Measurements from ENCODE around the gene BRD4. TPM values are rescaled to one million over a fixed set of nuclear protein-coding genes. Genes with fewer than 3 reads are reported as not detected.

The BRD4 gene
- 10 to 100 TPM in 11 of 12 donors, not detected in 1; 32.9 to 69.3 (median 37.9) TPM for polyA plus RNA-seq (ENCODE audit: insufficient read length in 12 of 12)
- long read RNA-seq, donor 1, partial matches to known transcripts, result 6 of 10 reads
- long read RNA-seq, donor 1, other reads (novel, unspliced or antisense), result 0 of 10 reads
- long read RNA-seq, donor 2, partial matches to known transcripts, result 21 of 22 reads
- long read RNA-seq, donor 2, other reads (novel, unspliced or antisense), result 0 of 22 reads
- long read RNA-seq, donor 3, result 0 reads
- long read RNA-seq, donor 4, partial matches to known transcripts, result 0 of 1 reads
- long read RNA-seq, donor 4, other reads (novel, unspliced or antisense), result 0 of 1 reads
- long read RNA-seq, donor 5, partial matches to known transcripts, result 0 of 2 reads
- long read RNA-seq, donor 5, other reads (novel, unspliced or antisense), result 0 of 2 reads
- long read RNA-seq, donor 6, partial matches to known transcripts, result 0 of 3 reads
- long read RNA-seq, donor 6, other reads (novel, unspliced or antisense), result 0 of 3 reads
- long read RNA-seq, donor 7, partial matches to known transcripts, result 0 of 2 reads
- long read RNA-seq, donor 7, other reads (novel, unspliced or antisense), result 0 of 2 reads
- long read RNA-seq, donor 8, partial matches to known transcripts, result 16 of 19 reads
- long read RNA-seq, donor 8, other reads (novel, unspliced or antisense), result 0 of 19 reads
- long read RNA-seq, donor 9, result 0 reads
- long read RNA-seq, donor 10, partial matches to known transcripts, result 0 of 2 reads
- long read RNA-seq, donor 10, other reads (novel, unspliced or antisense), result 0 of 2 reads
- long read RNA-seq, donor 11, partial matches to known transcripts, result 6 of 9 reads
- long read RNA-seq, donor 11, other reads (novel, unspliced or antisense), result 0 of 9 reads

DNA sequence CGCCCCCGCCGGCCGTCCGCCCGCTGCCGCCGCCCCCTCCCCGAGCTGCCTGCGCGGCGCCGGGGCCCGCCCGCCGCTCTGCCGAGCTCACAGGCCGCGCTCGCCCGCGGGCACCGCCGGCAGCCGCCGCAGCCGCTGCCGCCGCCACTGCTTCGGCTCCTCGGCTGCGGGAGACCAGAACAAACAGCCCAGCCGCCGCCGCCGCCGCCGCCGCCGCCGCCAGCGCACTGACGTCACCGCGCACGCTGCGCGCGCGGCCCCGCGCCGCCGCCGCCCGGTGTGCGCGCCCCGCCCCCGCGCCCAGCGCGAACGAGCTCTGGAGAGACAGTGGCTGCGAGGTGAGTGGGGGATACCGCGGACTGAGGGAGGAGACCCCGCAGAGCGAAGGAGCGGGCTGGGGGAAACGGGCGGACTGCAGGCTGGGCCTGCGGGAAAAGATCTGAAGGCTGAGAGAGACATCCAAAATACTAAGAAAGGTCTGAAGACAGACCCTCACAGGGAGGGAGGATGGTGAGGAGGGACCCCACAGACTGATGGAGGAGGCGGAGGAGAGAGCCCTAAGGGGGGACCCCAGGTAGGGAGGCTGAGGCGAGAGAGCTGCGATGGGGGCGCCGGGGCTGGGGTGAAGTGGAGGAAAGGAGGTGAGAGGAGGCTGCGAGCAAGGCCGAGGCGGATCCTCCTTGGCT lies at the start of gene BRD4:
Gene BRD4, minus strand, starts transcription at position 229 of the 686 bp plus-strand sequence. CDS start 59,440 bp downstream, outside the sequence.
- peak; percentile 57 for DNase-seq

DNA sequence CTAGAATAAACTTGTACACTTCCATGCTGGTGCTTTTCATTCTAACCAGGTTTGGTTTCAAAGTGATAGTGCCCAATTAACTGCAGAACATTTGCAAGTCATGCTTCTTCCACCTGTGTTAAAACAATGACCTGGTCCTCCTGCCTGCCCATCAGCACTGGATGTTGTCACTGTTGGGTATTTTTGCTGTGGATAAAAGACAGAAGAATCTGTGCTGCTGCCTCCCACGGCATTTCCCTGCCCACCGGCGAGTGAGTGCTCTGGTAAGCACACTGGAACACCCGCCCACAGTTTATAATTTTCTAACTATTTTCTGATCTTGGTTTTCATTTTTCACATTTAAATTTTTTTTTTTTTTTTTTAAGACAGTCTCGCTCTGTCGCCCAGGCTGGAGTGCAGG lies 49.5 kb upstream of the BRD4 start:
- DNase-seq, result no peak

DNA sequence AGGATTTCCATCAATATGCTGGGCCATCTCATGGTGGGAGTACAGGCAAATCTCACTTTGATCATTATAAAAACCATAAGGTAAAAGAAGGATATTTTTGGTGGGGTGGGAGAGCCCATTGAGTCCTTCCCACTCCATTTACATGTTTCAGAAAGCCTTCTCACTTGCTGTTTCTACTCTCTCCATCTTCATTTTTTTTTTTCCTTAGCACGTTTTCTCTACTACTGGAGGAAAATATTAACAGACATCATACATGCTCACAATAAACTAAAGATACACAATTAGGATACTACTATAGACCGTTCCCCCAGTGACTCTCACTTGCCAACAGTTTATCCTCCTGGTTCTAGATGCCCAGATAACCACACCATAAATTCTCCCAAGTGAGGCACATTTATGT lies 49.1 kb upstream of the BRD4 start:
- DNase-seq, result no peak

DNA sequence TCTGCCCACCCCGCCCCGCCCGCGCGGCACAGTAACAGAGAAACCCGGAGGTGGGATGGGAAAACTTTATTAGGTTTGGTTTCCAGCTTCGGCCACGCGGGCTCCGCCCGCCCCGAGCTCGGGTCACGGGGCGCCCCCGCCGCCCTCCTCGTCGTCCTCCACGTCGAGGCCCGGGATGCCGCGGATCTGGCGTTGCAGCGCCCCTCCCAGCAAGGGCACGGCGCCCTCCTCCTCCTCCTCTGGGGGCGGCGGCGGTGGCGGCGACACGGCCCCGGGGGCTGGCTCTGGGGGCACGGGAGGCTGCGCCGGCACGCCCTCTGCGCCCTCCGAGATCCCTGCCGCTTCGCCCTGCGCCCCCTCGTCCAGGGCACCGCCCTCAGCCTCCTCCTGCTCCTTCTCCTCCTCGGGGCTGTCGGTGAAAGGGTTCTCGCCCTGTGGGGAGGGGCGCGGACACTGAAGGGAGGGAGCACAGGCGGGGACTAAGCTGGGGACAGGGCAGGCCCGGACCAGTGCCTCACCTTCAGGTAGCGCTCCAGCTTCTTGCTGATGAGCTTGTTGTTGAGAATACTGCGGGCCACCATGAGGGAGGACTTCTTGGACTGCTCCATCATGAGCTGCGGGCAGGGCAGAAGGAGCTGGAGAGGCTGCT lies 47.8 kb upstream of the BRD4 start:
- peak; percentile 43 for DNase-seq

DNA sequence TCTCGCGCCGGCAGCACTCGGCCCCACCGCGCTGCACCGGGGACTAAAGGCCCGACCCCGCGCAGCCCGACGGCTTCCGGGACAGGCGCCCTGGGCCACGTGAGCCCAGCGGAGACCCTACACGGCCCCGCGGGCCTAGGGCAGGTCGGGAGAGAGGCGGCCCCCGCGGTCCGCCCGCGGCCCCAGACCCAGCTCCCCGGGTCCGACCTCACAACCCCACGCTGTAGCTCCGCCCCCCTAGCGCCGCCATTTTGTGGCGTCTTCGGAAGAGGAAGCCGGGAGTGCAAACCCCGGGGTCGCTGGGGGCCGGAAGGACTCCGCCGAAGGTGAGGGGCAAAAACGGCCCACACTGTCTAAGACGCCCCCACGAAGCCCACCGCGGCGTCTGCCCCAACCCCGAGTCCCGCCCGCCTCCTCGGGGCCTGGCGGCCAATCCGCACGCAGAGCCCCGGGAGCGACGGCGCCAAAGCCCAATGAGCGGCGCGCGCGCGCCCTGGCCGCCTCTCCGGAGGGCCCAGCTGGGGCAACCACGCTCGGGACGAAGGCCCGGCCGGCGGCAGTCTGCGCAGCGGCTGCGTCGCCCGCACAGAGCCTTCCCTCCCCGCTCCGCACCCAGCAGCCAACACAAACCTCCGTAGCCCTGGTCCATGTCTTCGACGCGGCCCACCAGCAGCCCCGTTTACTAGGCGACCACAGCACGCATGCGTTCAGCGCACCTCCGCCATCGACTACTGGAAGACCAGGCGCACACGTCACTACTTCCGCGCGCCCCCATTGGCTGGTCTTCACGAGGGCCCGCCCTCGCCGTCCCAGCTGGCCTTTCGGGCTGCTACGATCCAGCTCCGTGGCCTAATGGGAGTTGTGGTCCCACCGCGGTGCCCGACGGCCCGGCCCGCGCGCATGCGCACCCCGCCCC lies 47.0 kb upstream of the BRD4 start, which contains the start of gene AKAP8:
Gene AKAP8, minus strand, starts transcription at position 705 of the 916 bp plus-strand sequence. Its CDS starts 56 bp downstream, at position 649.
- peak; percentile 98 for DNase-seq

DNA sequence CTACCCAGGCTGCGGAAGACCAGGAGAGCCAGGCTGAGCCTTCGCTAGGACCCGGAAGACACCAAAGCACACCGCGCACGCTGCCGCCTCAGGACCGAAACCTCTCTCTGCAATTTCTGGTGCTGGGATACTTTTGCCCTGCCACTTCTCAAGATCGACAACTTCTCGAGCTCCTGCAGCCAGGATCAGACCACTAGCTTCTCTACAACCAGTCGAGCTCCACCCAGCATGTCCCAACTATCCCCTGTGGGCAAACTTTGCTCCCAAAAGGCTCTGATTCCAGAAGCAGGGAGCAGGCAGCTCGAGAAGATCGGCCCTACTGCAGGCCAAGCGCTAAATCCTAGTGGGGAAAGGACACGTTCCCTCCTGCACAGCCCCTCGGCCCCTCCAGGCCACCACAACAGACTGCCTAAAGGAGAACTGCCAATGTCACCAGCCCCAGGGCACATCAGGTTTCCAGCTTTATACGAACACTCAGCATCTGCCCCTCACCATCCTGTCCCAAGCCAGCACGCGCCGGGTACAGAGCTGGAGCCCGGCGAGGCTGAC lies 46.3 kb upstream of the BRD4 start:
- peak; percentile 32 for DNase-seq

DNA sequence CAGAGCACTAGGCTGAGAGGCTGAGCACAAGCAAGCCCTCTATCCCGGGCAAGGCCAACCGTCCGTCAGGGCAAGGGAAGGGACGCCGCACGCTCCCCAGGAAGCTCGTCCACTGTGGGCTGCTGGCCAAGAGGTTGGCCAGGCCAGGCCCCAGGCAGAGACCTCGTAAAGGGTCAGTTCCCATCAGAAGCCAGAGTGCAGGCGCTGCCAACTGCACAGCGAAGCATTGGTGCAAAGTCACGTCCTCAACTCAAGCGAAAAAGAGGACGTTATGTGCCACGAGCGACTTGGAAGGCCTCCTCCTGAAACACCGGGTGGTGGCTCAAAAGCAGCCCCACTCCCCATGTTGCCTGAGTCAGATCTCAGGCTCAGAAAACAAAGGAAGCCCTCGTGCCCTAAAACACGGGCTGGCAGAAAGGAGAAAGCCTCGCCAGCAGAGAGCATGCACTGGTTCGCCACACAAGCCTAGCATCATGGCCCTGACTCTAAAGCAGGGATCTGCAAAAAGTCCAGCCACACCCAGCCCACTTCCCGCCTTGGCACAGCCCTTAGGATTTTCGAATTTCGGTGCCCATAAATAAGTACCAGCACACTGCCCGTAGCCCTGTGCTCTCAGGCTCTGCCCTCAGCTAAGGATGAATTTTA lies 42.6 kb upstream of the BRD4 start:
- no peak for DNase-seq

DNA sequence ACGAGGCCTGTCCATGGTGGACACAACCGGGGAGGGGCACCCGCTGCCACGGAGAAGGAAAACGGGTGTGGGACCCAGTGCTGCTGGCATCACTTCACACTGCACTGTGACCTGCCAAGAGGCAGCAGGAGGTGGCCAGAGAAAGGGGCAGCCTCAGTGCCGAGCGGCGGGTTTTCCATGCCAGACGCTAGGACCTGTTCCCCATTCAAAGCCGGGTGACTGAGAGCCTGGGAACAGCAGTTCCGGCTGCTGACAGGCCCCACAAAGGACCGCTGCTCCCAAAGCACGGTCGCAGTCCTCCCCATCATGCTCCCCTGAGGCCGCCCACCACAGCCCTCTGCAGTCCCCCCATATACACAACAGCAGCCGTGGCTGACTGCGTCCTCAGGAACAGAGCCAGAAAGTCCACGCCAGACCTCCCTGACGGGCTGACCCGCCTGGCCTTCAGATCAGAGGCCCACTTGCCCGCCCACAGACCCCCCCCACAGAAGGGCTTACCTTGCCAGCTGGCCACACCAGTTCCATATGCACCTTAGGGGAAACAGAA lies 41.8 kb upstream of the BRD4 start:
- DNase-seq, result no peak

DNA sequence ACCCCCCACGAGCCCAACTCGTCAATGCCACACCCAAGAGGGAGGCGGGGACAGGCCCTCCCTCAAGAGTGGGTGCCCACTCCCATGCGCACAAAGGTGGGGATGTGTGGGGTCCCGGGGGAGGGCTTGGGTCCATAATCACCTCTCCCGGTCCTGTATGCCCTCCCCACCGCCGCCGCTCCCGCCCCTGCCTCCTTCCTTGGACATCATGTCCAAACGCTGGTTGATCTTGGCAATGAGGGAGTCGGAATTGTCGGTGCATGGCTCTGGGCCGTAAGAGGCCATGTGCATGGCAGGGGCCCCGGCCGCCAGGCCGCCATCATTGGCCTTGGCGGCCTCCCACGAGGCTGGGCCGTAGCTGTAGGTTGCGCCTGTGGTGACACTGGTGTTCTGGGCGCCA lies 41.3 kb upstream of the BRD4 start:
- no peak for DNase-seq

DNA sequence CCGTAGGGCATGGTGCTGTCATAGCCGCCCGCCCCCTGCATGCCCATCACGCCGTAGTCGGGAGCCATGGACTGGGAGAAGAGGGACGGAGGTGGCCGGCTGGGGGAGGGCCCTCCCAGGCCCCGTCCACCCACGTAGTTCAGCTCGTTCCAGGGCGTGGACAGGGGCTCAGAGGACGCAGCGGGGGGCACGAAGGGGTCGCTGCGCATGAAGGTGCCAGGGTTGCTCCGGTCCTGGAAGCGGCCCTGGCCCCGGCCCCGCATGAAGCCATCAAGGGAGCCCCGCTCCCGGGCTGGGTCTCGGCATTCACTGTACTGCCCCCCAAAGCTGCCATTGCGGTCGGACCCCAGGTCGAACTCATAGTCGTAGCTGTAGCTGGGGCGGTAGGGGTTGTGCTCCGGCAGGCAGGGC lies 40.6 kb upstream of the BRD4 start:
- no peak for DNase-seq

DNA sequence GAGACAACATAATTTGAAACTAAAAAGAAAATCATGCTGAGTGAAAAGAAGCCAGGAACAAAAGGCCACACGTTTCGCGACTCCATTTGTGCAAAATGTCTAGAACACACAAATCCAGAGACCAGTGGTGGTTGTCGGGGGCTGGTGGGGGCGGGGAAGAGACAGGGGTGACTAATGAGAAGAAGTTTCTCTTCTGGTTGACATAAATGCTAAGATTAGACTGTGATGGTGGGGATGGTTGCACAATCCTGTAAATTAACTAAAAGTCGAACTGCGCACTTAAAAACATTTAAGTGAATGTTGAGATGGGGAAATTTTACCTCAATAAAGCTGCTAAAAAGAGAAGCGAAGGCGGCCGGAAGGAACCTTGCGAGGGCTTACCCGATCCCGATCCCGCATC lies 40.1 kb upstream of the BRD4 start:
- no peak for DNase-seq

DNA sequence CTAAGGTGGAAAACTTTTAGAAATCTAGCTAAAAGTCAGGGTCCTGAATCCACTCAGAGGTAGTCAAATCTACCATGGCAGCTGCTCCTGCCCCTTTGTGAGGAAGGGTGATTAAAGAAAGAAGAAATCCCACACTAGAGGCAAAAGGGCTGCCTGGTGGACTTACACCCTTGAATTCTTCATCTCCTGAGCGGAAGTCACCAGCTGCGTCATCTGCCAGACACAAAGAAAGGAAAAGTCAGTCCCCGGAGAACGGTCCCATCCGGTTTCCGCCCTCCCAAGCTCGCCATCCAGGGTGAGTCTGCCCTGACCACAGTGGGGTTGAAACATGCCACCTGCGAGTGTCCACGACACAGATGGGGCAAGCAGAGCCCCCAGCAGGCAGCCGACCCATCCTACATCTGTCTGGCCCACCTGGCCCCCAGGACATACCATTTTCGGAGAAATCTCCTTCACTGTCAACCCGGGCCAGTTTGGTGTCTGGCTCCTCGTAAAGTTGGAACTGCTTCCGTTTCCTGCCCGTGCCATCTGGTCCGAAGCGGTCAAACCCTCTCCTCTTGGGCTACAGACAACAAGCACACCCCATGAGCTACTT lies 39.5 kb upstream of the BRD4 start:
- DNase-seq, result no peak

DNA sequence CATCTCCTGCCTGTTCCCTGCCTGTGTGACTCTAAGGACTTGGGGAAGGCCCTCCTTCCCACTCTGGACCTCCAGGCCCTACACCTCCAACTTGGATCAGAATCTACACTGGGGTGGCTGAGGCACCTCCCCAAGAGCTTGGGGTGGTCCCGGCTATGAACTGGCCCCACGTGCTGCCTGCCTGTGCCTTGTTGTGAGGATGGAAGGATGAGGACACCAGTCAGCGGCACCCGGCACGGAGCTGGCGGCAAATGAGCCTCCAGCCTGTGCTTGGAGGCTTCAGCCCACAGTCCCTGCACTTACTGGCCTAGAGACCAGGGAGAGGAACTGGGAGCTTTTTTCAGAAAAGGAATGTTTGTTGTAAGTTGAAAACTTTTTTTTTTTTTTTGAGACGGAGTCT lies 38.8 kb upstream of the BRD4 start:
- no peak for DNase-seq

DNA sequence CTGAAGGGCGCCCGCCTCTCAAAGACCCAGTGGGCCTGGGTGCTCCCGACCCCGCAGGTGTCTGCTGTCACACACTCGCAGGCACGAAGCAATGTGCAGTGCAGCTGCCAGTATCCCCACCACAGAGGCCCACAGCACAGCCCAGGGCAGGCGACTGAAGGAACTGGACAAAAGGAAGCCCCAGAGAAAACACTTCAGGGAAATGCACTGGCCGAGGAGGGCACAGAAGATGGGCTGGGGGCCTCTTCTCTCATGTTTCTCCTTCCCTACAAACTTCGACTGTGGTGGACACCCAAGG lies 37.2 kb upstream of the BRD4 start:
- no peak for DNase-seq

DNA sequence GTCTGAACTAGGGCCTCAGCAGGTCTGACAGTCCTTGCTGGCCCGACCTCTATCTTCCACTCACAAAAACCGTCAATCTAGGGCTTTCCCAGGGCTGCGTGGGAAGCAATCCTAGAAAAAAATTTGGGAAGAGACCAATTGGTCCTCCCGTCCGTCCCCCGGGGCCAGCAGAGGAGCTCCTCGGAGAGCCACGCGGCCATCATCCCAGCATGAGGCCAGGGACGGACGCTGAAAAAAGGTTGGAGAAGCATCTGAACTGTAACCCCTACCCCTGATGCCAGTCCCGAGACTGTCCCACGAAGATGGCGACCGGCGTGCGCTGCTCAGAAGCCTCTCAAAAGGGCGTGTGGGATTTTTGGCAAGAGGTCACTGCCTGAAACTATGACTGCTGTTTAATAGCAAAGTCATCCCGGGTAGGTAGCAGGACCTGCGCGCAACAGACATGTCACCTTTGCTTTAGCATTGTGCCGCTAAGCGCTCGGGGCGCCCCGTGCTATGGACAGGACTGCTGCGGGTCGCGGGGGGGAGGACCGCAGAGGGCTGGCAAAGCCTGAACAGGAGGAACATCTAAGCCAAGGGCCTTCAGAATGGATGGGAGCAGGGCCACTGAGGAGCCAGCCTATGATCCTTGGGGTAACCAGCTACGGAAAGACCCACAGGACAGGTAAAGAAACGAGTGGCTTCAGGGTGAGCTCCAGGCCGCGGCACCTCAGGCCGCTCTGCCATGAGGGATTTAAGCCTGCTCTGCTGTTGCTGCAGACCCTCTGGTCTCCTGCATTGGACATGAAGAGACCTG lies 36.7 kb upstream of the BRD4 start:
- no peak for DNase-seq

DNA sequence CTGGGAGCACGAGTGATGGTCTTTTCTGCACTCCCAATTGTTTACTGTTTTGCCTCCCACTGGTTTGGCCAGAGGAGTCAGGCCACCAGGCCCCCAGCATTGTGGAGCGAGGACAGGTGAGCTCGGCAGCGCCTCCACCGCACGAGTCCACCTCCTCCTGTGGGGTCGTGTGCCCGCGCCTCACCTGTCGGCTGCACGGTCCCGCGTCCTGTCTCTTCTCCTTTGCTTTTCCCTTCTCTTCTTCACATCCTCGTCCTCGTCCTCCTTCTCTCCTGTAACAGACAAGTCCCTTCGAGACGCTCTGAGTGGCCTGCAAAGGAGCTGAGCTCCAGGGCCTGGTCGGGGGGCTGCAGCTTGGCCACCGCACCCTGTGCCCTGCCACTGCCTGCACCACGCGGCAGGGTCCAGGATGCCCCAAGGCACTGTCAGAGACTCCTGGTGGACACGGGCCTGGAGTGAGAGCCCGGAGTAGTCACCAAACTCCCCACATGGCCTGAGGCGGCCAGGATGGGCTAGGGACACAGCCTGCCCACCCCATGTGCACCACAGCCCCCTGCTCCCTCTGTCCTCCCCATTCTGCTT lies 35.8 kb upstream of the BRD4 start:
- DNase-seq, result no peak

DNA sequence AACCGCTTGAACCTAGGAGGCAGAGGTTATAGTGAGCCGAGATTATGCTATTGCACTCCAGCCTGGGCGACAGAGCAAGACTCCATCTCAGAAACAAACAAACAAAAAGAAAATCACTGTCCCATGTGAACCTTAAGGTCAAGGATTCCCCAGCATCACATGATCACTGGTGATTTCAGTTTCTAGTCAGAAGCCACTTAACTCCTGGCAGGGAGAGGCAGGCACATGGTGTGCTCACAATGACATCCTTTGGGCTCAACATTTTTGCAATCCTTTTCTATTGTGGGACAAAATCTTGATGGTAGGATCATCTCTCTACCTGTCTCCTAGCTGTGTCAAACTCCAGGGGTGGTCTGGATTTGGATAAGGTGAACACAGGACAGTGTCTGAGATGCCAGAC lies 35.1 kb upstream of the BRD4 start:
- no peak for DNase-seq

DNA sequence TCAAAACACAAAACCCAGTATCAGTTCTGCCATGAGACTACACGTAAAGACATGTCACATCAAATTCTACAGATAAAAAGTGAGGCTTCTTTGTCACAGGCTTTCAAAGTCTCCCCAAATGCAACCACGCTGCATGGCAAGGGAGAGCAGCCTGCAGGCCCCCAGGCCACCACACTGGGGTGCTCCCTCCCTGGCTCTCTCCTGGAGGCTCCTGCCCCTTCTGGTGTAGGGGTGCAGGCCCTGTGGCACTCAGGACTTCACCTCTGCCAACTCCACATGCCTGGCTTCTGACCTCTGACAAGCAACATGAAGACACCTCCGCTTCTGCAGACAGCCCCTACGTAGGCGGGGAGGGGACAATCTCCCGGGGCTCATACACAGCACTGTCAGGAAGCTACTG lies 32.9 kb upstream of the BRD4 start:
- DNase-seq, result no peak

Data from muscle of arm (tissue), 14 donors.